HG03196 (cell line): ENCODE results near the gene KIAA0825.
"Not testable (repeated sequence)": the region's sequence is repeated elsewhere in the genome, so short reads cannot be mapped to it uniquely, and the experiment has no call there.

Experiments used
- ATAC-seq: cut with Tn5 transposase; IDR thresholded peaks from one replicate; pipeline ENCODE4 v1.9.1; 2021; ENCODE audit not compliant: unreplicated experiment

The KIAA0825 gene

DNA sequence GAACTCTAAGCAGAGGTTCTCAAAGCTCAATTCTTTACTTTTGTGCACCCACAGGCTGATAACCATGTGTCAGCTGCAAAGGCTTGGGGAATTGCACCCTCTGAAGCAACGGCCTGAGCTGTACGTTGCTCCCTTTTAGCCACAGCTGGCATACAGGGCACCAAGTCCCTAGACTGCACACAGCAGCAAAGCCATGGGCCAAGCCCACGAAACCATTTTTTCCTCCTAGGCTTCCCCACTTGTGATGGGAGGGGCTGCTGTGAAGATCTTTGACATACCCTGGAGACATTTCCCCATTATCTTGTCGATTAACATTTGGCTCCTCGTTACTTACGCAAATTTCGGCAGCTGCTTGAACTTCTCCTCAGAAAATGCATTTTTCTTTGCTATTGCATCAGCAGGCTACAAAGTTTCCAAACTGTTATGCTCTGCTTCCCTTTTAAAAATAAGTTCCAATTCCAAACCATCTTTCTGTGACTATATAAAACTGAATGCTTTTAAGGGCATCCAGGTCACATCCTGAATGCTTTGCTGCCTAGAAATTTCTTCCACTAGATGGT lies 23.0 kb downstream of the KIAA0825 start:
- ATAC-seq: no peak

DNA sequence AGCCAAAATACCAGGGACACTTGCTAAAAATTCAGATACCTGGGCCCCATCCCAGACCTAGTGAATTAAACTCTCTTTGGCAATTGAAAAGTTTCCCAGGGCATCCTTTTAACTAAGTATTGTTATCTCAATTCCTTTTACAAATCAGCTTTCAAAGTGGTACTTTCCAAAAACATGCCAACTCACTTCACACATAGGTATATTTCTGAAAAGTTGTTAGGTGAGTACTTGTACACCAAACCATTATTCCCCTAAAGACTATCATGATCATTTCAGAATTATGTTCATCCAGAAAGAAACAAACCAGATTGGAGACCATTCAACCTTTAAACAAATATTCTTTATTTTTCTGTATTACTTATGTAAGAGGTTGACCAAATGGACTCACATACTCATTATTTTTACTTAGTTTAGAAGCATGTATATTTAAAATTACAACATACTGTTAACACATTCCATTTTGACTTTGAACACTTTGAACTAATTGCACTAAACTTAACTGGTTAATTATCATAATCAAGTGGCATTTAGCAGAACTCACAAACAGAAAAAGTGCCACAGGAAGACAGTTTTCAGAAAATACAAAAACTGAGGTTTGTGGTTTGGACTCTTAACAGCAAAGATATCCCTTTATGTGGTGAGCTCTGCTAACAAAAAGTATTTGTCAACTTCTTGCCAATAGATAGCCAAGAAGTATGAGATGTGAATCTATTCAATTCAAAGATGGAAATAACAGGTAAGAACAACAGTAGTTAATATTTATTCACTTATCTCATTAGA lies 40.7 kb downstream of the KIAA0825 start:
- ATAC-seq: peak; percentile 75

DNA sequence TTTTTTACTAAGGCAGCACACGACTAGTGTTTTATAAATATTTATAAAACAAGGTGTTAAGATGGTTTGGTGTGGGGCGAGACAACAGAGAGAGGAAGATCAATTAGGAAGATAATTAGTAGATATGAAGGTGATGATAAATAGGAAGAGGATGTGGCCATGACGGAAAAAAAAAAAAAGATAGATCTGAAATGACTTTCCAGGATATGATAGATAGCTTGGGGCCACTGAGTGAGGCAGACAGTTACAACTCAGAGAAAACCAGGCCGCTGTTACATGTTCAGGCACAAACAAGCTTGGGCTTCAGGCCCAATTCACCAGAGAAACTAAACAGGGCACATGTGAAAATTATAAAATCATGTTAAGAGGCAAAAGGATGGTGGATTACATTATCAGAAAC lies 43.2 kb downstream of the KIAA0825 start:
- no peak for ATAC-seq

DNA sequence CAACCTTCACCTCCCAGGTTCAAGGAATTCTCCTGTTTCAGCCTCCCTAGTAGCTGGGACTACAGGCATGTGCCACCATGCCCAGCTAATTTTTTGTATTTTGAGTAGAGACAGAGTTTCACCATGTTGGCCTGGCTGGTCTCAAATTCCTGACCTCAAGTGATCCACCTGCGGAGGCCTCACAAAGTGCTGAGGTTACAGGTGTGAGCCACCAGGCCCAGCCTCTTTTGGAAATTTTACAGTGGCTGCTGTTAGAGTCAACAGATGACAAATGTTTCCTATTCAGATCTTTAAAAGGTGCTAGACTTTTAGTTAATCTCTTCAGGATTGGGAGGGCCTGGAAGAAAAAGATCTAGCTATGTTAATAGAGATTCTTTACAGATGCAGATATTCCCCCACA lies 45.1 kb downstream of the KIAA0825 start:
- not testable (repeated sequence) for ATAC-seq

DNA sequence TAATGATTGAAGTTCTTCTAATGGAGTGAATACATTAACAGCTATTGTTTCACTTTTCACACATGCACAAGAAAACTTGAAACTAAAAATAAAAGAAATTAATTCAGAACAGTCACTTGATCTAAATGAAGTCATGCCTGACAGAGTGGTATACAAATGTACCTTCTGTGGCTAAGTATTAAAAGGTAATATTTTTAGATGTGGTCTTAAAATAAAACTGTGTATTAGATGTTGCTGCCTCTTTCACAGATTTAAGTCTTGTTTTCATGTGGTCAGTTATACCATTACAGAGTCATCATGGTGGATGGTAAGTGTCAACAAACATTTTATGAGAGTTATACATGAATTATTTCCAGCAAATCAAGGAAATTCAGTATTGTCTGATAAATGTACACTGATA lies 47.0 kb downstream of the KIAA0825 start:
- ATAC-seq: no peak

DNA sequence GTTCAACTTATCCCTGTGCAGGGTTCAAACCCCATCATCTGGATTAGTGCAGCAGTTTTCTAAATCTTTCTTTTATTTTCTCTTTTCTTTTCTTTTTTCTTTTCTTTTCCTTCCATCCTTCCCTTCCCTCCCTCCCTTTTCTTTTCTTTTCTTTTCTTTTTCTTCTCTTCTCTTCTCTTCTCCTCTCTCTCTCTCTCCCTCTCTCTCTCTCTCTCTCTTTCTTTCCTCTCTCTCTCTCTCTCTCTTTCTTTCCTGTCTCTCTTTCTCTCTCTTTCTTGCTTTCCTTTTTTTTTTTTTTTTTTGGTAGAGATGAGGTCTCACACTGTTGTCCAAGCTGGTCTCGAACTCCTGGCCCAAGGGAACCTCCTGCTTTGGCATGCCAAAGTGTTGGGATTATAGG lies 53.6 kb downstream of the KIAA0825 start:
- no peak for ATAC-seq

DNA sequence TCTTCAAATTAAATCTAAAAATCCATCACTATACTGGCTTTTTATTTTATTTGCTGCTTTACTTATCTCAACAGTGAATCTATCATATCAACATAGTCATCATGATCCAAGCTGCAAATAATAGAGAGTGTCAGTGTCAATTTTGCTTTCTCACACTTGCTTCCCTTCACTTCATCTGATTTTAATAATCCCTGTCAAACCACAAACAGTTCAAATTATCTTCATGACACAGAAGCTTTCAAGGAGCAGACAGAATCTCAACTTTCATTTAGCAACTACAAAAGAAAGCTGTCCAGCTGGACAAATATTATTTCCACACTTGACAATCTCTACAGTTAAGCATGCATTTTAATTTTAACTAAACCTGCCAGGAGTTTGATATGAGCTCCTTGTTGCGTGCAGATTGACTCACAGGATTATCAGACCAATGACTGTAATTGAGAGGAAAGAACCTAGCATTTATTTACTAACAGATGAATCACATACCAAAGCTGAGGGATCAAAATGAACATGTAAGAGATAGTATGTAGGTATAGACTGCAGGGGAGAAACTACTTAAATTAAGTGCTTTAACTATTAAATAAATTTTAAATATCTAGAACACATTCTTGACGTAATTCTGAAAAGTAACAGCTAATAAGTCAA lies 56.0 kb downstream of the KIAA0825 start:
- no peak for ATAC-seq

DNA sequence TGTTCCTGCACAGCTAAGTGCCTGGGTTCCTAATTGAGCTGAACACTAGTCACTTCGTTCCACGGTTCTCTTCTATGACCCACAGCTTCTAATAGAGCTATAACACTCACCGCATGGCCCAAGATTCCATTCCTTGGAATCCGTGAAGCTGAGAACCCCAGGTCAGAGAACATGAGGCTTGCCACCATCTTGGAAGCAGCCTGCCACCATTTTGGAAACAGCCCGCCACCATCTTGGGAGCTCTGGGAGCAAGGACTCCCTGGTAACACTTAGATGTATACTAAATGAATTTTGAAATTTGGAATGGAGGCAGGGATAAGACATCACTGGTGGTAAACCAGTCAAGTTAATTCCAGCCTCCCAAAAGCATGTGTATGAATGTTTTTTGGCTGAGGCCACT lies 60.4 kb downstream of the KIAA0825 start:
- no peak for ATAC-seq

DNA sequence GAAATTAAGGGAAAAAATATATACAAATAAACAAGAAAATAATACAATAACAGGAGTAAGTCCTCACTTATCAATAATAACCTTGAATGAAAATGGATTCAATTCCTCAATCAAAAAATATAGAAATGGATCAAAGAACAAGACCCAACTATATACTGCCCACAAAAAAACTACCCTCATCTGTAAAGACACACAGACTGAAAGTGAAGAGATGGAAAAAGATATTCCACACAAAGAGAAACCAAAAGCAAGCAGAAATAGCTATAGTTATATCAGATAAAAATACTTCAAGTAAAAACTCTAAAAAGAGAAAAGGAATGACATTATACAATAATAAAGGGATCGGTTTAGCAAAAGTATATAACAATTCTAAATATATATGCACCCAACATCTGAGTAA lies 66.5 kb downstream of the KIAA0825 start:
- no peak for ATAC-seq

DNA sequence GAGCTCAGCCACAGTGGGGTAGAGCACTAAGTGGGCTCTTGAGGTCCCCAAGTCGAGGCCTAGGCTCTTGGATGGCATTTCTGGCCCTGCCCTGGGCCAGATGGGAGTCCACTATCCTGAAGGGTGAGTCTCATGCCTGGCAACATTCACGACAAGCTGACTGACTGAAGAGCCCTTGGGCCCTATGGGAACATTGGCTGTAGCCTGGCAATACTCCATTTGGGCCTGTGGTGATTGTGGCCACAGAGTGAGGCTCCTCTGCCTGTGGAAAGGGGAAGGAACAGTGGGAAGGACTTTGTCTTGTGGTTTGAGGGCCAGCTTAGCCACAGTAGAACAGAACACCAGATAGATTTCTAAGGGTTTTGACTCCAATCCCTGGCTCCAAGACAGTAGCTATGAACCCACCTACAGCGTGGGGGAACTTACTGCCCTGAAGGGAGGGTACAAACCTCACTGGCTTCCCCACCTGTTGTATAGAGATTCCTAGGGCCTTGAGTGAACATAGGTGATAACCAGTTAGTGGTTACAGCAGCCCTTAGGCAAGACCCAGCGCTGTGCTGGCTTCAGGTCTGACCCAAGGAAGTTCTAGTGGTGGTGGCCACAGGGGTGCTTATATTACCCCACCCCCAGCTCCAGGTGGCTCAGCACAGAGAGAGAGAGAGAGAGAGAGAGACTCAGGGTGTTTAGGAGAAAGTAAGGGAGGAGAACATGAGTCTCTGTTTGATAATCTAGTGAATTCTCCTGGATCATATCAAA lies 72.4 kb downstream of the KIAA0825 start:
- no peak for ATAC-seq

DNA sequence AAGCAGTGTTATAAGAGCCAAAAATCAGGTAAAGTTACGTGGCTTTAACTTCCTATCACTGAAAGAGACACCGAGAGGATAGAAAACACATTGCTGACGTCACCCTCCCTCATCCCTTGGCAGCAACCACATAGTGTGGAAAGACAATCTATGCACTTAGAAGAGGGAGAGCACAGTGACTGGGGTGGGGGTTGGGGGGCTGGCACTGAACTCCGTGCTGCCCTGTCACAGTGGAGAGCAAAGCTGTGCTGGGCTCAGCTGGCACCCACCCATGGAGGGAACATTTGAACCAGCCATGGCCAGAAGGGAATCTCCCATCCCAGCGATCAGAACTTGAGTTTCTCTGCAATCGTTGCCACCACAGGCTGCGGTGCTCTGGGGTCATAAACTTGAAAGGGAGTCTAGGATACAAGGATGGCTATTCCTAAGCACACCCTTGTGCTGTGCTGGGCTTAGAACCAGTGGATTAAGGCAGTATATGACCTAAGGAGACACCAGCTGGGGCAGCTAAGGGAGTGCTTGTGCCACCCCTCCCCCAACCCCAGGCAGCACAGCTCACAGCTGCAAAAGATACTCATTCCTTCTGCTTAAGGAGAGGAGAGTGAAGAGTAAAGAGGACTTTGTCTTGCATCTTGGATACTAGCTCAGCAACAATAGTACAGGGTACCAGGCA lies 73.4 kb downstream of the KIAA0825 start:
- ATAC-seq: no peak

DNA sequence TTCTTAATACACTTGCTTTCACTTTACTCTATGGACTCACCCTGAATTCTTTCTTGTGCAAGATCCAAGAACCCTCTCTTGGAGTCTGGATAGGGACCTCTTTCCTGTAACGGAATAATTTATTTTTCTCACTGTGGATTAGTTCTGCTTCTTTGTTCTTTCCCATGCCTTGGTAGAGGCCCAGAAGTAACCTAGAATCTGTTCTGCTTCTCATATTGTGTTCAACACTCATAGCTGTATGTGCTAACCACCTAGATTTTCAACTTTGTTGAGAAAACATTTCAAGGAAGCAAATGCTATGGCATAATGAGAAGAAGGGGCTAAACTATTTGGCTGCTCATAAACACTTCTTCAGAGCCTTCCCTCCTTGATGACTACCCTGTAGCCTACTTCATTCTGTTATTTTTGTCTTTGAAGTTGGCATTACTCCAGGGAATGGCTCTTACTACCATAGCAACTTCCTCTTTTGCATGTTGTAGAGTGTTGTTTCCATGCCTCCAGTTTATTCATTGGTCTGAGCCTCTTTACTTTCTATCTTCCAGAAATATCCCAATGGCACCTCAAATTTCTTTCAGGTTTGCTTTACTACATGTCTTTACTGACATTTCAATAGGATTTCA lies 74.3 kb downstream of the KIAA0825 start:
- no peak for ATAC-seq

DNA sequence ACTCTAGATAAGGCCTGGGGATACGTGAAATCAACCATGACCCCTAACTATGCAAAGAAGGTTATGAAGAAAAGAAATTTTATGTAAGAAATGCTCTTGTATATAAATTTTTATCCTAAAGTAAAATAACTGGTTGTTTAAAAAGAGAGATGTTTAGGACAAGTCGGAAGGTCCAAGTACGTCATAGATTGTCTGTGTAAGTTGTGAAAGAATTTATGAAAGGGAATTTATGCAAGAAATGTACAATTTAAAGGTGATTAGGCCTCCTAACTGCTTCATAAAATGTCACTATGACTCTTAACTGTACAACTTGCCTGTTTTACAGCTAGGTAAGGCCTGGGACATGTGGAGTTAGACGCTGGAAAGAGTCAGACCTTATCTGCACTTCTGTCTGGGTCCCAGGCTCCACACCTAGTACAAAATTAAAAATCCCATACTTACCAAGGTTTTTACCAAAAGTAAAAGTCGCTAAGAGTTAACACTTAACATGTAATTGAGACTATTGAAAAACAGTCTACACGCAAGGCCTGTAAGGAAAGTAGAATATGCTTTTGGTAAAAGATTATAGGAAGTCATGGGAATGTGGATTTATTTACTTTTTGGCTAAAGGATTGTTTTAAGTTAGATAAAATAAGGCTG lies 77.4 kb downstream of the KIAA0825 start:
- no peak for ATAC-seq

DNA sequence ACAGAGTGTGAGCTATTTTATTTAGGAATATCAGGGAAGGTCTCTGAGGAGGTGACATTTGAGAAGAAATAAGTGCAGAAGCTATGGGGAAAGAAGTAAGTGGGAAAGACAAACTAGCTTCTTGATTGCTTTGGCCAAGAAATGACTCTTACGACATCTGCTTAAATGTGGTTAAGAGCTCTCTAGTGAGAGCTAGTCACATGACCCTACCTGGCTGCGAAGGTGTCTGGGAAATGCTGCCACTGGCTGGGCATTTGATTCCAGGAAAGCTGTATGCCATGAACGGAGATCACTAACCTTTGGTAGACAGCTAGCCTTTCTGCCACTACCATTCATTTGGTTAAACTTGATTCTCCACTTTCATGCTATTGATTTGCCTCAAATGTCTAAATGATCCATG lies 80.1 kb downstream of the KIAA0825 start:
- ATAC-seq: no peak

DNA sequence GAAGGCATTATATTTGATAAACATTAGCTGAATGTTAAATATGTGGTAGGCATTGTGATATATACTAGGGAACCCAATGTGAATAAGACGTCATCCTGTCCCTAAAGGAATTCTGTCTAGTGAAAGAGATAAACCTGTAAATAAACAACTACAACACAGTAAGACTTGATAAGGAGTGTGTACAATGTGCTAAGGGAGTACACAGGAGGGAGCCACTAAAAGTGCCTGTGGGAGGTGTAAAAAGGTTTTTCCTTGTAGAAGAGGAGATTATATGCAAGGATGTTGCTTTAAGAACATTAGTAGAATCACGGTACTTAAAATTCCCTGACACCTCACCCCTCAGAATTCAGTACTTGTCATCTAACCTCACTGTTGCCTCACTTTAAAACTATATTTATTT lies 91.7 kb downstream of the KIAA0825 start:
- ATAC-seq: no peak

DNA sequence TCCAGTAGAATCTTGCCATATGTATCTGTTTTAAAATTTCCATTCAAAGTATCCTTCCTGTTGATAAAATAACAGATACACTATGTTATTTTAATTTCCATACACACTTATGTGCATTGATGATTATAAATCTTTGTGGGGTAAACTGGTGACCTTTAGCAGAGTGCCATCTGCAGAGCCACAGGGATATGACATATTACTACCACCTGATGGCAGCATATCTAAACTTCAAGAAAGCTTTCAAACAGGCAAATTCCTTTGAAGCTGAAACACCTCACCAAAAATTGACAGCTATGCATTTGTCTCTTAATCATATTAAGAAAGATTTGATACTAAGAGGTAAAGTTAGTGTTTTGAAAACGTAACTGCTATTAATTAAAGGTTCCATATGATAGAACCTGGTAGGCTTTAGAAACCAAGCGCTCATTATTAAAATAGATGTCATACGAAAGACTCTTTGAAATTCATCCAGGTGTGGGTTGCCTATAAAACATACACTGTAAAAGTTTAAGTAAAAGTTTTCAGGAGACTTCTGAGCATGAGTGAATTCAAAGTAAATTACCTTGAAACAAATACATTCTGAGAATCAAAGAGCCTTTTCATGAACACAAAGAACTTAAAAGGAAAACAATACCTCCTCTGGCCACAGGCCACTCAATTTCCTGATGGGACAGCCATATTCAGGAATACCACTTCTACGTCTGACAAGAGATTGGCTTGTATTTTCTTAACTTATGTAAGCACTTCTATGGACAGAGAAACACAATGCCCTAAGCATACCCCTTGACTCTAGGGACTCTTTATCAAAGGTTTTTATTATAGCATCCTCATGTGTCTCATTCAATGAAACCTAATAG lies 93.3 kb downstream of the KIAA0825 start:
- ATAC-seq: peak; percentile 81

DNA sequence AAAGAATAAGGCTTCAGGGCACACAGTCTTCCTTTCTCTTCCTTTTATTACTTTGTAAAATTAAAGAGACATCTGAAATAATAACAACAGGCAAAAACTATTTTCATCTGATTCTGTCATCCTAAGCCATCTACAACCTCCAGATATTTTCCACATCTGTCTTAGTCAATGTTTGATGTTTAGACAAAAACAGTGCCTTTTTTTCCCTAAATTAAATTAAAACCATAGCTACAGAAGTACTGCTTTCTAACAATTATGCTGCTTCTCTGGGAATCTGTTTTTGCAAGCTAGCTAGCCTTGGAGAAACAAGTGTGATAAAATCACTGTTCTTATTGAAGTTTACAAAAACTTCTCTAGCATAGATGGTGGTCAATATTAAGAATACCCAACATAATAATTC lies 95.4 kb downstream of the KIAA0825 start:
- ATAC-seq: no peak

DNA sequence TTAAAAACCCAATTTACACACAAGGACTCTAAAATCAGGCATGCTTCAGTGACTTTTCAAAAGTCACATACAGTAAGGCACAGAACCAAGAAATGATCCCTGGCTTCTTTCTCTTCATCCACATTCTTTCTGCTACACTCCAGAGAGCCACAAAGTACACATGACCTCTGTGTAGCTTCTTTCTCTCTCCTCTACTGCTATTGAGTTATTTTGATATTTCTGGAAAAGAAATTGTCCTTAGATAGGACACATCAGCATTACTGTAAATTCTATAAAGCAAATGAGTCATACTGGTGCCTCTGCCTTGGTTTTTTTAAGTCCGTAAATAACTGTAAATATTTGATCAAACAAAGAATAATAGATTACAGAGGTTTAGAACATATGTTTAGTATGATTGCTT lies 96.3 kb downstream of the KIAA0825 start:
- ATAC-seq: no peak
